H1 (cell line): ENCODE data around the gene RASA1. TPM values are rescaled to one million over a fixed set of nuclear protein-coding genes. Genes with fewer than 3 reads are reported as not detected.

Experiments used
- CTCF ChIA-PET: fragments of 300-600 bp; sonication (Branson Sonifier 250); formaldehyde crosslinking; loops from one replicate; lab custom pipeline; 2021; ENCODE audit not compliant: partially characterized antibody; lab: Charles Lee
- POLR2A ChIA-PET: fragments of 300-600 bp; sonication (Branson Sonifier 250); formaldehyde crosslinking; loops from one replicate; lab custom pipeline; 2021; ENCODE audit warnings: inconsistent platforms; ENCODE audit not compliant: partially characterized antibody; lab: Charles Lee
- DNase-seq, 2 experiments: peaks; one replicate each; pipeline versions ENCODE4 v3.0.0 to v3.0.0-alpha.2; 2010 to 2022; ENCODE audit warnings: low spot score in 2 of 2, low read depth in 1 of 2, mixed read lengths in 1 of 2
- FAIRE-seq: peaks from 2 replicates; lab custom pipeline; 2011; peaks lifted over from hg19 to GRCh38; lab: Jason Lieb, UNC
- H2AFZ ChIP-seq: 2 replicates; pipeline ENCODE4 v1.8.1; 2012; ENCODE audit warnings: low read length, inconsistent platforms
- H2AK5ac ChIP-seq: 2 replicates; pipeline ENCODE4 v1.6.1; 2013; ENCODE audit warnings: low read depth, low read length
- H2BK120ac ChIP-seq: replicated peaks from 2 replicates; pipeline ENCODE3; 2013; ENCODE audit warnings: low read depth, low read length, inconsistent platforms
- H2BK12ac ChIP-seq: 2 replicates; pipeline ENCODE4 v1.6.1; 2013; ENCODE audit warnings: low read depth, low read length
- H2BK15ac ChIP-seq: 2 replicates; pipeline ENCODE4 v1.6.1; 2013; ENCODE audit warnings: low read length
- H2BK20ac ChIP-seq: 2 replicates; pipeline ENCODE4 v1.6.1; 2013; ENCODE audit warnings: low read length
- H2BK5ac ChIP-seq: 2 replicates; pipeline ENCODE4 v1.6.1; 2013; ENCODE audit warnings: low read depth, low read length
- H3K14ac ChIP-seq: 2 replicates; pipeline ENCODE4 v1.6.1; 2013; ENCODE audit warnings: inconsistent platforms; ENCODE audit not compliant: insufficient read length
- H3K18ac ChIP-seq: 2 replicates; pipeline ENCODE4 v1.6.1; 2013; ENCODE audit warnings: low read length; ENCODE audit errors: extremely low read depth
- H3K23ac ChIP-seq: 2 replicates; pipeline ENCODE4 v1.6.1; 2013; ENCODE audit warnings: inconsistent platforms; ENCODE audit not compliant: insufficient read length
- H3K23me2 ChIP-seq: 2 replicates; pipeline ENCODE4 v1.6.1; 2013; ENCODE audit warnings: low read depth, low read length
- H3K27ac ChIP-seq: 2 replicates; pipeline ENCODE4 v1.6.1; 2011; ENCODE audit warnings: low read depth, low read length, inconsistent platforms
- H3K27me3 ChIP-seq, 4 experiments: replicated peaks in 1 of 4; 1 replicate in 1 of 4; 2 replicates in 3 of 4; pipeline versions ENCODE4 v1.6.1 to v1.8.1; 2011 to 2013; ENCODE audit warnings: low read length in 3 of 4, mild to moderate bottlenecking in 3 of 4, inconsistent platforms in 2 of 4, mixed read lengths in 2 of 4, moderate library complexity in 1 of 4; ENCODE audit not compliant: control insufficient read depth in 3 of 4, insufficient read depth in 3 of 4; ENCODE audit errors: extremely low read depth in 1 of 4
- H3K36me3 ChIP-seq, 4 experiments: 2 replicates each; pipeline versions ENCODE4 v1.6.1 to v1.8.1; 2011 to 2013; ENCODE audit warnings: mild to moderate bottlenecking in 4 of 4, low read length in 3 of 4, moderate library complexity in 2 of 4, control low read depth in 1 of 4, inconsistent platforms in 1 of 4; ENCODE audit not compliant: insufficient read depth in 4 of 4, control insufficient read depth in 2 of 4
- H3K4ac ChIP-seq: replicated peaks from 2 replicates; pipeline ENCODE3; 2013; ENCODE audit warnings: low read length, low read depth, mixed read lengths, inconsistent platforms; ENCODE audit not compliant: insufficient read length
- H3K4me1 ChIP-seq, 4 experiments: replicated peaks in 1 of 4; 1 replicate in 1 of 4; 2 replicates in 3 of 4; pipeline versions ENCODE4 v1.6.1 to v1.8.1; 2011 to 2013; ENCODE audit warnings: low read length in 3 of 4, inconsistent platforms in 2 of 4, mixed read lengths in 1 of 4; ENCODE audit not compliant: insufficient read depth in 4 of 4, control insufficient read depth in 3 of 4
- H3K4me2 ChIP-seq, 2 experiments: 2 replicates each; pipeline versions ENCODE4 v1.6.1 to v1.8.1; 2011 to 2013; ENCODE audit warnings: low read depth in 2 of 2, low read length in 2 of 2, control low read depth in 1 of 2, inconsistent platforms in 1 of 2, mild to moderate bottlenecking in 1 of 2; ENCODE audit not compliant: insufficient read depth in 1 of 2
- H3K4me3 ChIP-seq, 4 experiments: fragments of 200-600, 300-600 bp in 1 of 4; sonication (generic), shearing (Covaris generic), sonication (Bioruptor Twin) in 1 of 4; 2 replicates each; pipeline versions ENCODE4 v1.5.1 to v1.8.1; 2011 to 2016; ENCODE audit warnings: low read length in 4 of 4, low read depth in 3 of 4, control low read depth in 2 of 4, inconsistent platforms in 2 of 4, mild to moderate bottlenecking in 2 of 4, mixed read lengths in 1 of 4, moderate library complexity in 1 of 4; ENCODE audit not compliant: insufficient read depth in 2 of 4; ENCODE audit errors: extremely low read depth in 1 of 4
- H3K56ac ChIP-seq: replicated peaks from 2 replicates; pipeline ENCODE3; 2013; ENCODE audit warnings: low read depth, mild to moderate bottlenecking, mixed read lengths, low read length, inconsistent platforms; ENCODE audit not compliant: insufficient read length
- H3K79me1 ChIP-seq: 2 replicates; pipeline ENCODE4 v1.6.1; 2013; ENCODE audit warnings: low read depth, low read length, control low read depth
- H3K79me2 ChIP-seq, 2 experiments: 2 replicates each; pipeline versions ENCODE4 v1.6.1 to v1.8.1; 2012 to 2013; ENCODE audit warnings: low read length in 2 of 2, mild to moderate bottlenecking in 2 of 2, inconsistent platforms in 1 of 2; ENCODE audit not compliant: insufficient read depth in 2 of 2, control insufficient read depth in 1 of 2
- H3K9ac ChIP-seq, 4 experiments: replicated peaks in 1 of 4; 1 replicate in 1 of 4; 2 replicates in 3 of 4; pipeline versions ENCODE4 v1.6.1 to v1.8.1; 2011 to 2013; ENCODE audit warnings: low read depth in 3 of 4, low read length in 3 of 4, control low read depth in 2 of 4, mild to moderate bottlenecking in 2 of 4, moderate library complexity in 2 of 4, inconsistent platforms in 1 of 4; ENCODE audit errors: extremely low read depth in 1 of 4
- H3K9me3 ChIP-seq, 2 experiments: 2 replicates each; pipeline versions ENCODE4 v1.6.1 to v1.8.1; 2012 to 2013; ENCODE audit warnings: mild to moderate bottlenecking in 2 of 2, moderate library complexity in 2 of 2, control low read depth in 1 of 2, inconsistent platforms in 1 of 2, low read depth in 1 of 2, low read length in 1 of 2, mixed read lengths in 1 of 2; ENCODE audit not compliant: insufficient read depth in 2 of 2
- H4K20me1 ChIP-seq, 2 experiments: replicated peaks in 1 of 2; 2 replicates each; pipeline versions ENCODE3 to v1.8.1; 2011 to 2013; ENCODE audit warnings: inconsistent platforms in 2 of 2, low read length in 2 of 2, mild to moderate bottlenecking in 1 of 2; ENCODE audit not compliant: insufficient read depth in 2 of 2, control insufficient read depth in 1 of 2
- H4K5ac ChIP-seq: 2 replicates; pipeline ENCODE4 v1.6.1; 2013; ENCODE audit warnings: low read length, low read depth, mixed read lengths, inconsistent platforms; ENCODE audit not compliant: insufficient read length
- H4K8ac ChIP-seq: 2 replicates; pipeline ENCODE4 v1.8.0; 2013; ENCODE audit warnings: mild to moderate bottlenecking, moderate library complexity, low read length, inconsistent platforms; ENCODE audit not compliant: insufficient read depth; ENCODE audit errors: extremely low read depth
- H4K91ac ChIP-seq: replicated peaks from 2 replicates; pipeline ENCODE3; 2013; ENCODE audit warnings: low read length, mixed read lengths, inconsistent platforms; ENCODE audit not compliant: insufficient read length
- CHD1 ChIP-seq: IDR thresholded peaks from 2 replicates; pipeline ENCODE4 v1.6.1; 2012; ENCODE audit warnings: low read depth, low read length, improper control_type of control experiment
- WGBS, 2 experiments: shearing (Covaris generic) in 1 of 2; methylation state at CpG; one replicate each; pipeline versions ENCODE4 v1.1.6 to v1.1.7; 2013 to 2015; ENCODE audit warnings: low lambda C conversion rate in 2 of 2, mixed read lengths in 2 of 2, inconsistent platforms in 1 of 2, low coverage in 1 of 2, missing lambda C conversion rate in 1 of 2; ENCODE audit not compliant: insufficient replicate concordance in 2 of 2, insufficient coverage in 1 of 2, insufficient read length in 1 of 2; ENCODE audit errors: extremely low coverage in 1 of 2, missing lambda C conversion rate in 1 of 2; 5-methylcytosine and 5-hydroxymethylcytosine counted together
- polyA plus RNA-seq, 7 experiments: library from polyadenylated mRNA; depleted of rRNA in 3 of 7; stranded (reverse) in 5 of 7; unstranded in 2 of 7; fragments of >200 nt in 5 of 7; fragments of 200-250 nt in 2 of 7; gene quantifications; 1 replicate in 5 of 7; 2 replicates in 1 of 7; 4 replicates in 1 of 7; pipeline versions ENCODE4 v1.2.1 to v1.2.3, GENCODE V29; 2011 to 2013; ENCODE audit warnings: missing spikeins in 2 of 7, mixed read lengths in 2 of 7
- total RNA-seq: library from RNA; stranded (reverse); fragmentation: NEBNext Ultra II Directional; extraction: Animal tissue kit (Norgen Biotek cat#: 25700); gene quantifications from 2 replicates; pipeline ENCODE4 v1.2.1, GENCODE V29; 2021

Gene RASA1
- total and polyA plus RNA-seq, 2 of the 8 experiments (the other 6 are each of a cell fraction or from before 2014, with no cell fraction given), result 15.9 to 33.8 TPM

DNA sequence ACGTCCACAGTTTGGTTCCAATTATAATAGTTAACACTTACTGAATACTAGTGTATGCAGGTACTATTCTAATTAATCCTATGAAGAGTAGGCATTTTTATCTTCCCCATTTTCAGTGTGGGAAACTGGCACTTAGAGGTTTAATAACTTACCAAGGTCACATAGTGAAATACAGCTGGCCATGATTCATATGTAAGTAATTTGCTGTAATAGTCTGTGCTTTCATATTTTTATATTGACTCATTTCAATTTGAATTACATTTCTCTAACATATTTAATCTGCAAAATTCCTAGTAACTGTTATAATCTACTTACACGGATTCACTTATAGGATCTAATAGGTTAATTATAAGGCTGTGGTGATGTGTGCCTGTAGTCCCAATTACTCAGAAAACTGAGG is 125.6 kb downstream of the RASA1 start:
- Histone ChIP-seq H2AFZ (no peak overlapping the region), H3K9ac (no peak overlapping the region), H3K23ac (no peak overlapping the region), H2BK120ac (no peak overlapping the region), H3K4me1 (no peaks in the 10 kb centered on the region), H3K79me1 (no peaks in the 10 kb centered on the region), H3K27ac (no peak overlapping the region), H3K79me2 (no peaks in the 10 kb centered on the region), H4K5ac (no peak overlapping the region), H3K4ac (no peak overlapping the region), H3K4me2 (no peak overlapping the region), H3K14ac (no peak overlapping the region), H3K56ac (no peak overlapping the region), H3K27me3 (no peaks in the 10 kb centered on the region), H4K20me1 (peaks cover 0 to 3% of the 10 kb centered on the region in 2 experiments), H4K91ac (no peak overlapping the region), H2BK12ac (no peak overlapping the region), H3K4me3 (no peak overlapping the region), H3K9me3 (no peaks in the 10 kb centered on the region), H3K23me2 (no peaks in the 10 kb centered on the region), H2AK5ac (no peak overlapping the region), H3K18ac (no peak overlapping the region), H2BK5ac (no peak overlapping the region), H3K36me3 (peaks cover 13 to 90% (median 62%) of the 10 kb centered on the region in 4 experiments), H2BK20ac (no peak overlapping the region), H2BK15ac (no peak overlapping the region), H4K8ac (no peak overlapping the region)
- no peak for TF ChIP-seq CHD1
- FAIRE-seq (no peak), DNase-seq (no peak)
- CTCF ChIA-PET, result interaction anchor here (1.3 kb wide), 1 partner anchor 10 kb away, joined by 3 read pairs; no protein-coding TSS in a partner anchor
- POLR2A ChIA-PET, result no interaction called here
- WGBS, 2 experiments, result 89% methylated on average over 2 of the region's 2 CpGs; no CpG with 5 or more reads in 1 of the 2 experiments
